NCI-H128 (cell line): Measurements from ENCODE around the gene PTCH2.

Experiments
- DNase-seq: peaks from one replicate; lab custom pipeline; 2025; ENCODE audit not compliant: unreplicated experiment; lab: John Stamatoyannopoulos, UW

PTCH2 gene

GRCh38 chr1:44842862-44843655 lies at the start of gene PTCH2:
Gene PTCH2, minus strand, starts transcription at chr1:44843253. Its CDS starts 321 bp downstream, at chr1:44842932.
- peak; percentile 53 for DNase-seq

- no peak for DNase-seq
Observed at GRCh38 chr1:44890007-44890406, 47.0 kb upstream of the PTCH2 start.

- no peak for DNase-seq
Observed at GRCh38 chr1:44885406-44885805, 42.4 kb upstream of the PTCH2 start.

- DNase-seq: no peak
Observed at GRCh38 chr1:44884746-44885145, 41.7 kb upstream of the PTCH2 start.

DNA sequence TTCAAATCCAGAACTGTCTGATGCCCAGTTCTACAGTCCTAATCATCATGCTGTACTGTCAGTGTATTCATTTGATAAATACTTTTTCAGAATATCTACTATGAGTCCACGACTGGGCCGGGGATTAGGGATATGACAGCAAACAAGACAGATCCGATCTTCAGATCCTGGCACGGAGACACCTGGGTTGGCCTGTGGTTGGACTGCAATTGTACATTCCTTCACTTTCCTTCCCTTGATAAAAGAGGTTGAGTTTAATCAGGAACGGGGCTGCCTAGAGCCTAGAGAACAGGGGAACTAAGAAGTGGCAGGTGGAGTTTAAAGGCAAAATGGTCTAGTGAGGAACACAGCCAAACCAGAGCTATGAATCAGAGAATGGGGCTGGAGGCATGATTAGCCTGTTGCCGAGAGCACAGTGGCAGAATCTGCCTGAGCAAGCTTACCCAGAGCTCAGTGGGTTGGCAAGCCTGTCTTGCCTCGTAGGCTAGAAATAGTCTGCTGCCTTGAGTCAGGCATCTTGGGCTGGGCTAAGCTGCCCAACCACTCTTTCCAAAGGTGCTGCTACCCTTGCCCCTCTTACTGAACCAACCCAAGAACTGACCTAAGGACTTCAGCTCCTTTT lies 38.1 kb upstream of the PTCH2 start:
- DNase-seq: no peak

GRCh38 chr1:44874155-44874554 lies 31.1 kb upstream of the PTCH2 start:
- no peak for DNase-seq

- no peak for DNase-seq
Observed at GRCh38 chr1:44870096-44870495, 27.0 kb upstream of the PTCH2 start.

DNA sequence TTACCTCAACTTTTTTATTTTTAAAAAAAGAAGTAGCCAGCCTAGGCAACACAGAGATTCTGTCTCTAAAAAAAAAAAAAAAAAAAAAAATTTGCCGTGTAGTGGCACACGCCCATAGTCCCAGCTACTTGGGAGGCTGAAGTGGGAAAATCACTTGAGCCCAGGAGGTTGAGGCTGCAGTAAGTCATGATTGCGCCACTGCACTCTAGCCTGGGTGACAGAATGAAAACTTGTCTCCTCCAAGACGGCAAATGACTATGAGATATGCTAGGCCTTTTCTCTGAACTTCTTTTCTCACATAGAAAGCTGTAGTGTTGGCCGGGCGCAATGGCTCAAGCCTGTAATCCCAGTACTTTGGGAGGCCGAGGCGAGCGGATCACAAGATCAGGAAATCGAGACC lies 24.7 kb upstream of the PTCH2 start:
- no peak for DNase-seq

GRCh38 chr1:44862829-44863401 lies 19.9 kb upstream of the PTCH2 start:
- no peak for DNase-seq

- DNase-seq: no peak
Observed at GRCh38 chr1:44860891-44861425, 17.9 kb upstream of the PTCH2 start.

DNA sequence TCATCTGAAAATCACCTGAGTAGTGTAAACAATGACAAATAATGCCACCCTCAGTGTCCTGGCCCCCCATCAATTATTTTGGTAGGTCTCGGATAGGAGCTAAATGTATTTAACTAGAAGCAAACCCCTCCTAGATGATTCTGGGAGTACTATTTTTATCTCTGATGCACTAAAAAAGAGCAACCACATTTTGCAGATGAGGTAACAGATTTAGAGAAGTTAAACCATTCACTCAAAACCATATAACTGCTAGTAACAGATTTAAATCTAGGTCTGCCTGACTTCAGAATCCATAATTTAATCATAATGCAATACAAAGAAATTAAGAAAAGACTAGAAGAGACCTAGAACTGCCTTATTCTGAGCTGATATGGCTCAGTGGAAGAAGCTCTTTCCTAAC lies 17.3 kb upstream of the PTCH2 start:
- DNase-seq: no peak

DNA sequence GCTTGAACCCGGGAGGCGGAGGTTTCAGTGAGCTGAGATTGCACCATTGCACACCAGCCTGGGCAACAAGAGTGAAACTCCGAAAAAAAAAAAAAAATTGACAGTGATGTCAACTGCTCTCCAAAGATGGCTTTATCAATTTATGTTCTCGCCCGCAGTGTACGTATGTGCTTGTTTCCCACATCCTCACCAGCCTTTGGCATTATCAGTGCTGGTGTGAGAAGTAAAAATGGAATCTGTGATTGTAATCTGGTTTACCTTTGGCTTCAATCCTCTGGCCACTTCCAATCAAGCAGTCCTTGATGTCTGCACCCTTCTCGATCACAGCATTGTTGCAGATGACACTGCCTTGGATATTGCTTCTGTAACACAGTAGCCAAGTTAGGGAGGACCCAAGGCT lies 14.4 kb upstream of the PTCH2 start:
- no peak for DNase-seq

- no peak for DNase-seq
Observed at GRCh38 chr1:44855742-44856141, 12.7 kb upstream of the PTCH2 start.

DNA sequence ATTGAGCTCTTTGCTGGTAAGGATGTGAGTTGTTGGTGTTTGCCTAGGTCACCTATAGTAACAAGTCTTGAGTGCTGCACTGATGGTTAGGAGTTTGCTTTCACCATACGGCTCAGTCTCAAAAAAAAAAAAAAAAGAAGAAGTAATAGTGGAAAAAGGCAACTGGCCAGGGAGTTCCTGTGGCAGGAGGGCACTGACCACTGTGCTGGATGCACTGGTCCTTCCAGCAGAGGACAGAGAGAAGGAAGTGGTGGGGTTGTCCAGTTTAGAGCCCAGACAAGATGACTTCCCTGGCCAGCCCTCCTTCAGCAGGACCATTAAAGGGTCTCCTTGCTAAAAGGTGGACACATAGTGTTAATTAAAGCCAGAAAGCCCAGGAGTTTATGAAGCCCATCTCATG lies 11.9 kb upstream of the PTCH2 start:
- DNase-seq: no peak

- no peak for DNase-seq
Observed at GRCh38 chr1:44853201-44853600, 10.1 kb upstream of the PTCH2 start.

DNA sequence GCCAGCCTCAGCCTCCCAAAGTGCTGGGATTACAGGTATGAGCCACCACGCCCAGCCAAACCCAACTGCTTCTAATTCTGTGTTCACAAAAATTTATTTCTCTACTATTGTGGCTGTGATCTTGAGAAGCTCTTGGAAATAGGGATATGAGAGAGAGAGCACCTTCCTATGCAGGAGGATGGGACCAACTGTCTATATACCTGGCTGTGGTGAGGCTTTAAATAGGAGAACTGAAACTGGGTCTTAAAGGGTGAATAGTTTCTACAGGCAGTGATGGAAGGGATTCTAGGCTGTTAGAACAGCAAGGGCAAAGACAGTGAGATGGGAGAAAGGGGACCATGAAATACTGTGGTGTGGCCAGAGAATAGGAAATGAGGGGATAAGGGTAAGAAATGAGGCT lies 8.3 kb upstream of the PTCH2 start:
- no peak for DNase-seq

GRCh38 chr1:44849575-44850132 lies 6.6 kb upstream of the PTCH2 start:
- DNase-seq: no peak

GRCh38 chr1:44848456-44849181 lies 5.6 kb upstream of the PTCH2 start:
- no peak for DNase-seq

- DNase-seq: no peak
Observed at GRCh38 chr1:44847845-44848244, 4.8 kb upstream of the PTCH2 start.

- DNase-seq: no peak
Observed at GRCh38 chr1:44846985-44847384, 3.9 kb upstream of the PTCH2 start.

GRCh38 chr1:44842486-44842861 lies 579 bp downstream of the PTCH2 start:
- DNase-seq: no peak
